Measurements from ENCODE around the gene PPM1N.

GRCh38 chr19:45497791-45498190, 452 bp upstream of the PPM1N start:
- no peak for TF ChIP-seq CTCF (IDR thresholded peaks at IDR 0.05)
- no peak for TF ChIP-seq ZFX (IDR thresholded peaks at IDR 0.05; ENCODE audit: borderline replicate concordance)
